ENCODE measurements around the gene PIP5K1C.

PIP5K1C gene

DNA sequence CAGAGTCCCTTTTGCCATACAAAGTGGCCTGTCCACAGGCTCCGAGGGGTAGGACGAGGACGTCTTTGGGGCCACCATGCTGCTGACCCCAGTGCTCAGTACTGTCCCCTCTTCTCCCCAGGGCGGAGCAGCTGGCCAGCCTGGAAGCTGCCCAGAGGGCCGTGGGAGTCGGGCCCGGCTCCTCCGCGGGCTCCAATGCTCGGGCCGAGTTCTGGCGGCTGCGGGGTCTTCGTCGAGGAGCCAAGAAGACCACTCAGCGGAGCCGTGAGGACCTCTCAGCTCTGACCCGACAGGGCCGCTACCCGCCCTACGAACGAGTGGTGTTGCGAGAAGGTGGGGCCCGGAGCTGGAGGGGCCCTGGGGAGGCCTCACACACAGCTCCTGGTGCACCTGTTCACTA is 40.2 kb upstream of the PIP5K1C start:
- no peak for TF ChIP-seq FOXP2 (optimal IDR thresholded peaks at IDR 0.05; ENCODE audit: borderline replicate concordance, extremely low read depth, extremely low read length, insufficient read depth)

DNA sequence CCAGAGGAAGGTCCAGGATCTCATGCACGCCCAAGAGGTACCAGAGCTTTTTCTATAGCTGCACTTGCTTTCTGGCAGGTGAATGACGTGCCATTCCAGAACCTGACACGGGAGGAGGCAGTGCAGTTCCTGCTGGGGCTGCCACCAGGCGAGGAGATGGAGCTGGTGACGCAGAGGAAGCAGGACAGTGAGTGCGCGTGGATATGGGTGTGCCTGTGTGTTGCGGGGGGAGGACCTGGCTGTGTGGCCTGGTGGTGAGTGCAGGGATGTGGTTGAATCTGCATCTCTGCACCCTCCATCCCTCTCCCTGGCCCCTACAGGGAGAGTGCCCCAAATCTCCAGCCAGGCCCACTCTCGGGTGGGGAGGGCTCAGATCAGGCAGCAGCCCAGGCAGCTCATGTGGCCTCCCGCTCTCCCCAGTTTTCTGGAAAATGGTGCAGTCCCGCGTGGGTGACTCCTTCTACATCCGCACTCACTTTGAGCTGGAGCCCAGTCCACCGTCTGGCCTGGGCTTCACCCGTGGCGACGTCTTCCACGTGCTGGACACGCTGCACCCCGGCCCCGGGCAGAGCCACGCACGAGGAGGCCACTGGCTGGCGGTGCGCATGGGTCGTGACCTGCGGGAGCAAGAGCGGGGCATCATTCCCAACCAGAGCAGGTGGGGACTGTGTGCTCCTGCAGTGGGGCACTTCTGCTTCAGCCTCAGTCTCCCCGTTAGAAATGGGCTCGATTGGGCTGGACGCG is 38.4 kb upstream of the PIP5K1C start:
- no peak for TF ChIP-seq SIN3A (IDR thresholded peaks at IDR 0.05; ENCODE audit: borderline replicate concordance, insufficient read depth, low read length)
- TF ChIP-seq, protein P1, sequence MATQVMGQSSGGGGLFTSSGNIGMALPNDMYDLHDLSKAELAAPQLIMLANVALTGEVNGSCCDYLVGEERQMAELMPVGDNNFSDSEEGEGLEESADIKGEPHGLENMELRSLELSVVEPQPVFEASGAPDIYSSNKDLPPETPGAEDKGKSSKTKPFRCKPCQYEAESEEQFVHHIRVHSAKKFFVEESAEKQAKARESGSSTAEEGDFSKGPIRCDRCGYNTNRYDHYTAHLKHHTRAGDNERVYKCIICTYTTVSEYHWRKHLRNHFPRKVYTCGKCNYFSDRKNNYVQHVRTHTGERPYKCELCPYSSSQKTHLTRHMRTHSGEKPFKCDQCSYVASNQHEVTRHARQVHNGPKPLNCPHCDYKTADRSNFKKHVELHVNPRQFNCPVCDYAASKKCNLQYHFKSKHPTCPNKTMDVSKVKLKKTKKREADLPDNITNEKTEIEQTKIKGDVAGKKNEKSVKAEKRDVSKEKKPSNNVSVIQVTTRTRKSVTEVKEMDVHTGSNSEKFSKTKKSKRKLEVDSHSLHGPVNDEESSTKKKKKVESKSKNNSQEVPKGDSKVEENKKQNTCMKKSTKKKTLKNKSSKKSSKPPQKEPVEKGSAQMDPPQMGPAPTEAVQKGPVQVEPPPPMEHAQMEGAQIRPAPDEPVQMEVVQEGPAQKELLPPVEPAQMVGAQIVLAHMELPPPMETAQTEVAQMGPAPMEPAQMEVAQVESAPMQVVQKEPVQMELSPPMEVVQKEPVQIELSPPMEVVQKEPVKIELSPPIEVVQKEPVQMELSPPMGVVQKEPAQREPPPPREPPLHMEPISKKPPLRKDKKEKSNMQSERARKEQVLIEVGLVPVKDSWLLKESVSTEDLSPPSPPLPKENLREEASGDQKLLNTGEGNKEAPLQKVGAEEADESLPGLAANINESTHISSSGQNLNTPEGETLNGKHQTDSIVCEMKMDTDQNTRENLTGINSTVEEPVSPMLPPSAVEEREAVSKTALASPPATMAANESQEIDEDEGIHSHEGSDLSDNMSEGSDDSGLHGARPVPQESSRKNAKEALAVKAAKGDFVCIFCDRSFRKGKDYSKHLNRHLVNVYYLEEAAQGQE (IDR thresholded peaks at IDR 0.05; ENCODE audit: insufficient read depth in 1 of 2, low read depth in 2 of 2, low read length in 2 of 2): no peak
- no peak for TF ChIP-seq POLR2AphosphoS5 (IDR thresholded peaks at IDR 0.05; ENCODE audit: low read depth, low read length)
- no peak for TF ChIP-seq TAF1 (IDR thresholded peaks at IDR 0.05; ENCODE audit: borderline replicate concordance, insufficient read depth, low read length)
- no peak for TF ChIP-seq FOXP2 (optimal IDR thresholded peaks at IDR 0.05; ENCODE audit: borderline replicate concordance, extremely low read depth, extremely low read length, insufficient read depth)

DNA sequence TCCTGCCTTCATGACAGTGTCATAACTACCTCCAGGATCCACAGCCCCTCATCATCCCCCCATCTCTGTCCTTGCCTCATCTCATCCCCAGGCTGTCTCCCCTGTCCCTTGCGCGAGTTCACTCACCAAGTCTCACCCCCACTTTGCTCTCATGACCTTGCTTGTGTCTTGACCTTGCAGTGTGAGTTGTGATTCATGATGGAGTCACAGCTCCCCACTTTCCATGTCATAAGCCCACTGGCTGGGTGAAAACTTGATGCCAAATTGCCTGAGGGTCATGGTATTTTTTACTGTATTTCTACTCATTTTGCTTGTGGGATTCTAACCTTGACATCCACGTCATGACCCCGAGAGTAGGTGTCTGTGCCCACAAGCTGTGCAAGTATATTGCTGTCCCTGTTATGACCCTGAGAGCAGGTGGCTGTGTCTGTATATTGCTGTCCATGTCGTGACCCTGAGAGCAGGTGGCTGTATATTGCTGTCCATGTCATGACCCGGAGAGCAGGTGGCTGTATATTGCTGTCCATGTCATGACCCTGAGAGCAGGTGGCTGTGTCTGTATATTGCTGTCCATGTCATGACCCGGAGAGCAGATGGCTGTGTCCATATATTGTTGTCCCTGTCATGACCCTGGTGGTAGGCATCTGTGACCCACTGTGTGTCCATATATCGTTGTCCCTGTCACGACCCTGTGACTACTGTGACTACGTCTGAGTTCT is 37.4 kb upstream of the PIP5K1C start:
- TF ChIP-seq SIN3A (IDR thresholded peaks at IDR 0.05; ENCODE audit: borderline replicate concordance, insufficient read depth, low read length) (no peak), TAF1 (IDR thresholded peaks at IDR 0.05; ENCODE audit: borderline replicate concordance, insufficient read depth, low read length) (no peak), FOXP2 (optimal IDR thresholded peaks at IDR 0.05; ENCODE audit: borderline replicate concordance, extremely low read depth, extremely low read length, insufficient read depth) (no peak), POLR2AphosphoS5 (IDR thresholded peaks at IDR 0.05; ENCODE audit: low read depth, low read length) (no peak)
- TF ChIP-seq, protein P1 (IDR thresholded peaks at IDR 0.05; ENCODE audit: insufficient read depth in 1 of 2, low read depth in 2 of 2, low read length in 2 of 2): no peak

DNA sequence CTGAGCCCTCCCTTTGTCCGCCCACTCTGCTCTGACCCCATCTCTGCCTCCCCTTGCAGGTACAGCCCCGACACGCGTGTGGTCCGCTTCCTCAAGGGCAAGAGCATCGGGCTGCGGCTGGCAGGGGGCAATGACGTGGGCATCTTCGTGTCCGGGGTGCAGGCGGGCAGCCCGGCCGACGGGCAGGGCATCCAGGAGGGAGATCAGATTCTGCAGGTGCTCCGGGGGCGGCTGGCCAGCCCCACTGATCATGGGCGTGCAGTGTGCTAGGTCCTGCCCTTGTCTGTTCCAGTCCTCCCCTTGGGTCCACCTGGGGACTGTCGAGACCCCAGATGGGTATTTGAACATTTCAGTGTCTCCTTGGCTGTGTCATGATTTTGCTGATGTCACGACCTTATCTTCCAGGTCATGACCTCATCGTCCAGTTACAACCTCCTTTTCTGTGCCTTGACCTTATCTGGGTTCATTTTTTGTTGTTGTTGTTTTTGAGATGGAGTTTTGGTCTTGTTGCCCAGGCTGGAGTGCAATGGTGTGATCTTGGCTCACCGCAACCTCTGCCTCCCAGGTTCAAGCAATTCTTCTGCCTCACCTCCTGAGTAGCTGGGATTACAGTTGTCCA is 35.9 kb upstream of the PIP5K1C start:
- no peak for TF ChIP-seq SIN3A (IDR thresholded peaks at IDR 0.05; ENCODE audit: borderline replicate concordance, insufficient read depth, low read length)
- TF ChIP-seq, protein P1 (IDR thresholded peaks at IDR 0.05; ENCODE audit: insufficient read depth in 1 of 2, low read depth in 2 of 2, low read length in 2 of 2): no peak
- no peak for TF ChIP-seq TAF1 (IDR thresholded peaks at IDR 0.05; ENCODE audit: borderline replicate concordance, insufficient read depth, low read length)
- no peak for TF ChIP-seq POLR2AphosphoS5 (IDR thresholded peaks at IDR 0.05; ENCODE audit: low read depth, low read length)
- TF ChIP-seq FOXP2 (optimal IDR thresholded peaks at IDR 0.05; ENCODE audit: borderline replicate concordance, extremely low read depth, extremely low read length, insufficient read depth): no peak

DNA sequence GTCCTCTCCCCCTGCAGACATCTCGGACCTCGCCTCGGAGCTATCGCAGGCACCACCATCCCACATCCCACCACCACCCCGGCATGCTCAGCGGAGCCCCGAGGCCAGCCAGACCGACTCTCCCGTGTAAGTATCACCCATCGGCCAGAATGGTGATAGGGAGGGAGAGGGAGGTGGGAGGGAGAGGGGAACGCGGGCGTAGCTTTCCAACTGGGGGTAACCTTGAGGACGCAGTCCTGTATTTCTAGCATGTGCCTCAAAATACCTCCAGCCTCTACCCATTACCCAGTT is 34.0 kb upstream of the PIP5K1C start:
- TF ChIP-seq FOXP2 (optimal IDR thresholded peaks at IDR 0.05; ENCODE audit: borderline replicate concordance, extremely low read depth, extremely low read length, insufficient read depth): no peak
- TF ChIP-seq SIN3A (IDR thresholded peaks at IDR 0.05; ENCODE audit: borderline replicate concordance, insufficient read depth, low read length): no peak
- TF ChIP-seq TAF1 (IDR thresholded peaks at IDR 0.05; ENCODE audit: borderline replicate concordance, insufficient read depth, low read length): no peak
- TF ChIP-seq, protein P1 (IDR thresholded peaks at IDR 0.05; ENCODE audit: insufficient read depth in 1 of 2, low read depth in 2 of 2, low read length in 2 of 2): no peak
- TF ChIP-seq POLR2AphosphoS5 (IDR thresholded peaks at IDR 0.05; ENCODE audit: low read depth, low read length): no peak

Data from PFSK-1 (cell line).